ENCODE measurements around the gene AOPEP.
A peak's percentile ranks its signal among the peaks of the same experiment; 100 is the strongest.
"Not testable (repeated sequence)": the region's sequence is repeated elsewhere in the genome, so short reads cannot be mapped to it uniquely, and the experiment has no call there.

The AOPEP gene

DNA sequence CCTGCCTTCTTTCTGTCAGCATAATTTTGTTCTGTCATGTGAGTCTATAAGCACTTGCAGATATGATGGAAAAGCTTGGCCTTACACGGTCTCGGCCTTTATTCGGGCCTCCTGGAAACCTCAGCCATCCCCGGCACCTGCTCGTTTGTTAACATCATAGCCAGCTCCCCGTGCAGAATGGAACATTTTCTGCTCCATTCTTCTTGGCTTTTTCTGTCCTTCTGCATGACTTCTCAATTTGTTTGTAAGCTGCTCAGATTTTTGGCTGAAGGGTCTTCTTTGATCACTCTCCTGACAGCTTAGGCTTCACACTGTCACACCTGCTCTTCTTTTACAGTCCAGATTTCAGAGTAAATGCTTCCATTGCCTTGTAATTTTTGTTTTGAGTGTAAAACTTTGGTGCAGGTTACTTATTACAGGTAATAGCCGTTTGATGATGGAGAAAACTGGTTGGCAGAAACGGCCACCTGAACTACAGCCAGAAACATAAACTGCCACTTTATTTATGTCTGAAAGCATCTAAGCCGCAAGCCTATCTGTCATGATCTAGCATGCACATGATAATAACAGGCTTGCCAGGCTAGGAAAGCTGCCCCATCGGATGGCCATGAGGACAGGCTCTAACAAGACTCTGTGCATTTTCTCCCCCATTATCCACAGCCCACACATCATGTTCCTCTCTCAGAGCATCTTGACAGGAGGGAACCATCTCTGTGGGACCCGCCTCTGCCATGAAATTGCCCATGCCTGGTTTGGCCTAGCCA is 197.0 kb downstream of the AOPEP start:
- no peak for DNase-seq

DNA sequence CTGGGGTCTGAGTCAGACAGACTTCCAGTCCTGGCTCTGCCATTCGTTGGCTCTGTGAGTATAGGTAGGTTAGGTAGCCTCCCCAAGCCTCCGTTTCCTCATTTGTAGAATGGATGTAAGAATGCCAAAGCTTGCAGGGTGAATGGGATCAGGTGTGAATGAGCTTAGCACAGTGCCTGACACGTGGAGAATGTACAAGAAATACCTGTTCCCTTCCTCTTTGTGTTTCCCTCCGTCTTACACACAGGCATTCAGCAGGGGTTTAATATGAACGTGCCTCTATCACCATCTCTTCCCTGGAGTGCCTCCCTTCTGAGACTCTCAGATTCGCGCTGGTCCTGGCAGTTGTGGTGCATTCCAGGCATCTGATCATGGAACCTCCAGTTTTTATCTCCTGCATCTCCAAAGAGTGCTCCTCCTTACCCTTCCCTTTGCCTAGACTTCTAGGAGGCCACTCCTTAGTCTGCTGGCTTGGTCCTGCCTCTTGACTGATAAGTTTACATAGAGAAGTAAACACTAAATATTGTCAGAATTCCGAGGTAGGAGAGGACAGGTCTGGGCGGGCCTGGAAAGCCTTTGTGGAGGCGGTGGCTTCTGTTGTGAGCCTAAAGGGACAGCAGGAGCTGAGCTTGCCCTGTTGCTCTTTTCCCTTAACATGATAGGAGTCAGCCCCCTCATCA is 199.4 kb downstream of the AOPEP start:
- no peak for DNase-seq

DNA sequence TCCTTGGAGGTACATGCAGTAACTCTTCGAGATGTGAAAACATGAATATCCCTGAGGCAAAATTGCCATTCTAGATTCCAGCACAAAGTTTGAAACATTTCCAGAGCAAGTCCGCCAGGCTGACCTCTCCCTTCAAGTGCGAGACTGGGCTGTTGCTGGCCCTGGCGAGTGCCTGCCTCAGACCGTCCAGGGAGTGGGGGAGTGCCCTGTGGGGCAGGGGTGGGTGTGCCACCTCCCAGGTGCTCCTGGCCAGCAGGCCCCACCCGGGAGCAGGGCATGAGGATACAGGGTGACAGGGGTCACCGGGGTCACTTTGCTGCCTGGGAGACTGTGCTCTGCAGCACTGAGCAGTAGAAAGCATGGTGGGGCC is 199.9 kb downstream of the AOPEP start:
- no peak for DNase-seq

- DNase-seq = no peak
Observed at GRCh38 chr9:94927048-94927761, 200.7 kb downstream of the AOPEP start.

- DNase-seq = no peak
Observed at GRCh38 chr9:94927762-94928670, 201.5 kb downstream of the AOPEP start.

- DNase-seq = no peak
Observed at GRCh38 chr9:94928691-94929368, 202.3 kb downstream of the AOPEP start.

- no peak for DNase-seq
Observed at GRCh38 chr9:94929369-94929756, 202.9 kb downstream of the AOPEP start.

GRCh38 chr9:94931036-94931633 is 204.6 kb downstream of the AOPEP start:
- DNase-seq = no peak

- no peak for DNase-seq
Observed at GRCh38 chr9:94931740-94932139, 205.2 kb downstream of the AOPEP start.

DNA sequence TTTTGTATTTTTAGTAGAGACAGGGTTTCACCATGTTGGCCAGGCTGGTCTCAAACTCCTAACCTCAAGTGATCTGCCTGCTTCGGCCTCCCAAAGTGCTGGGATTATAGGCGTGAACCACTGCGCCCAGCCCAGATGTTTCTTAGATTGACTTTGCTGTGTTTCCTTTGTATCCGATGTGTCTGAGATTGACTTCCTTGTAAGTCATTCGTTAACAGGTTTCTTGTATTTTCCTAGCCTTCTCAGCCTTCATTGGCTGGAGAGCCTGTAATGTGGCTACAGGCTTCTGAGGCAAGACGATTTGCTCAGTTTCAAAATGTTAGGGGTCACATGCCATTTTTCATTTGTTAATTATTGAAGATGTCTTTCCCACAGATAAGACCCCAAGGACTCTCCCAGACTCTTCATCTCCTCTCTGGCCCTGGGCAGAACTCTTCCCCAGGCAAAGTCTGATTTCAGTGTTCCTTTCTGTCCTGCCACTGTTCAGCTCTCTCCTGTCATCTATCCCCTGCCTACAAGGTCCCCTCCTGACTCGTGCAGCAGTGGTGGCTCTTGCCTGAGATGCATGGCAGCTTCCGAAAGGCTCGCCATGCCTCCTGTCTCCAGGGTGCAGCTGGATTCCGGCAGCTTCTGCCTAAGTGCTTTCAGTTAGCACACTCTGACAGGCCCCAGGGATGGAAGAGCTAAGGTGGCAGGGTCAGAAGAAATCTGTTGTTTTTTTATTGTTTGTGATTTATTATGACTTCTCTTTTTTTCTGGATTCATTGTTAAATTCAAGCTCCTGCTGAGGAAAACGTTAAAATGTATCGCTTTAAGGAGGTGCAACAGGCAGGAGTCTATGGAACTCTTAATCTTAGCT is 206.4 kb downstream of the AOPEP start:
- DNase-seq = no peak

- peak; percentile 62 for DNase-seq
Observed at GRCh38 chr9:94933511-94933828, 207.0 kb downstream of the AOPEP start.

DNA sequence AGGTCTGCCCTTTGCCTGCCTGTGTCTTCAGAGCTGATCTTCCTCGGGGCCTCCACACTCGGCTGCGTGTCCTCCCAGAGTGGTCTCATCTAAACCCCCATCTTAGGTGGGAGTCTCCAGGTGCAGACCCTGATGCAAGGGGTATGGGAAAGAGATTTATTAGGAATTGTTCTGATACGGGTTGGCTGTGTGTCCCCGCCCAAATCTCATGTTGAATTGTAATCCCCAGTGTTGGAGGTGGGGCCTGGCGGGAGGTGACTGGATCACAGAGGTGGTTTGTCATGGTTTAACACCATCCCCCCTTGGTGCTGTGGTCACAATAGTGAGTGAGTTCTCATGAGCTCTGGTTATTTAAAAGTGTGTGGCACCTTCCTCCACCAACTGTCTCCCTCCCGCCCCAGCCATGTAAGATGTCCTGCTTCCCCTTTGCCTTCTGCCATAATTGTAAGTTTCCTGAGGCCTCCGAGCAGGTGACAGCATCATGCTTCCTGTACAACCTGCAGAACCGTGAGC is 208.4 kb downstream of the AOPEP start:
- no peak for DNase-seq

GRCh38 chr9:94935396-94935795 is 208.9 kb downstream of the AOPEP start:
- DNase-seq = no peak

- DNase-seq = no peak
Observed at GRCh38 chr9:94936419-94936818, 209.9 kb downstream of the AOPEP start.

DNA sequence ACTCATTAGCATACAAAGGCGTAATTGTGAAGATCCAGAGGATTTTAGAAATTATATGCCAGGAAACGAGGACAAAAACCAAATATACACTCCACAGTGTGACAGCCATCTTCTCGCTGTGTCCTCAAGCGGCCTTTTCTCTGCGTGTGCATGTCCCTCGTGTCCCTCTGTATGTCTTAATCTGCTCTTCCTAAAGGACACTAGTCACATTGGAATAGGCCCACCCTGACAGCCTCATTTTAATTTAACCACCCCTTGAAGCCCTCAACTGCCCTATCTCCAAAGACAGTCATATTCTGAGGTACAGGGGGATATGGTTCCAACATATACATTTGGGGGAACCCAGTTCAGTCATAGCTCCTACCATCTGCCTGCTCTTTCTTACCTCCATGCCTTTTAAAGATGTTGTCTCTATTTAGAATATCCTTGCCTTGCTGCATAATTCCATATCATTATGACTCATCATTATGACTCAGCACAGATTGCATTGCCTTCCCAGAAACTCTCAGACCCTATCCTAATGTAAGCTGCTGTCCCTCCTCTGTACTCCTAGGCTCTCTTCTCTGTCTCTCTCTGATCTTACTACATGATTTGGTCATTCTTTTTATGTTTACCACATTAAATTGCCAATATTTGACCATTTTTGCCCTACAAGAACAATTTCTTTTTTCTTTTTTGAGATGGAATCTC is 210.9 kb downstream of the AOPEP start:
- peak; percentile 90 for DNase-seq

GRCh38 chr9:94938384-94938783 is 211.9 kb downstream of the AOPEP start:
- DNase-seq = no peak

GRCh38 chr9:94940296-94940695 is 213.8 kb downstream of the AOPEP start:
- DNase-seq = not testable (repeated sequence)

DNA sequence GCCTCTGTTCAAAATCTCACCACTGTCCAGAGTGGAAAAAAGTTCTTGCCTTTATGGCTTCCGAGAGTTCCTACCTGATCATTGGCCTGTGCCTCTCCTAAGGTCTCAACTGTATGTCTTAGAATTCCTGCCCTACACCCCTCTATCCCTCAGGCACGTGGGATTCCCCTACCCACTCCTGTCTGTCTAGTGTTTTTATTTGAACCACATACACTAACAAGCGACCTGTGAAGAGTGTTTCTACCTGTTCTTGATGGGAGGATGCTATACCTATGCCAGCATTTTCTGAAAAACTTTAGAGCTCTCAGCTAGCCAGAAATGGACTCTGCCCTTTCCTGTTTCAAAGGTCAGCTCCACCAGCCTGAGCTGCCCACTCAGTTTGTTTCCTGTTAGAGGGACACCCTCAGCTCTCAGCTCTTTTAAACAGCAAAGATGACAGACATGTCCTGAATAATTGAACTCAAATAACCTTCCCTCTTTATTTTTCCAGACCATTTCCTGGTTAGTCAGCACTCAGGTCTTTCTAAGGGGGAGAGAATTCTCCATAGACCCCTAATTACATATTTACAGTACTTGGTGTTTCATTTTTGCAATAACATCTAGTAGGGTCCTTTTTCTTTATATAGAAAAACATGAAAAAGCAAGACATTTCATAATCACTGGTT is 214.8 kb downstream of the AOPEP start:
- peak; percentile 38 for DNase-seq

DNA sequence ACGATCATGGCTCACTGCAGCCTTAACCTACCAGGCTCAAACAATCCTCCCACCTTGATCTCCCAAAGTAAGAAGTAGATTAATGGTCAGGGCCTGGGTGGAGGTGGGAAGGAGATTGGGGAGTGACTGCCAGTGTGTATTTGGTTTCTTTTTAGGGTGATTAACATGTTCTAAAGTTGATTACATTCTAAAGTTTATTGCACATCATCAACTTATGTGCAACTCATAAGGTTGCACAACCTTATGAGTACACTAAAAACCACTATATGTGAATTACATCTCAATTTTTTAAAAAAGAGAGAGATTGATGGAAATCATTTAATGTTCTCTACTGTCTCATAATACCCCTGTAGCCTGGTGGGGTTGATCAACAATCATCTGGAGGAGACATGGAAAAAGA is 218.1 kb downstream of the AOPEP start:
- no peak for DNase-seq
